ENCODE results near the gene LTBP1. TPM values are rescaled to one million over a fixed set of nuclear protein-coding genes. Genes with fewer than 3 reads are reported as not detected.

The LTBP1 gene
- total RNA-seq, 2 experiments from 2014 or later: 0.37 to 0.50 TPM

GRCh38 chr2:33241072-33241471 lies 294.3 kb downstream of the LTBP1 start:
- Mint-ChIP-seq H3K27me3 (peaks cover 16% of the 10 kb centered on the region), H3K4me1 (no peaks in the 10 kb centered on the region), H3K4me3 (no peak overlapping the region), H3K27ac (no peak overlapping the region), H3K36me3 (no peaks in the 10 kb centered on the region), H3K9me3 (ENCODE audit: low read depth) (no peaks in the 10 kb centered on the region)
- ATAC-seq (no peak), DNase-seq (no peak)
- CTCF ChIA-PET: no interaction called here

DNA sequence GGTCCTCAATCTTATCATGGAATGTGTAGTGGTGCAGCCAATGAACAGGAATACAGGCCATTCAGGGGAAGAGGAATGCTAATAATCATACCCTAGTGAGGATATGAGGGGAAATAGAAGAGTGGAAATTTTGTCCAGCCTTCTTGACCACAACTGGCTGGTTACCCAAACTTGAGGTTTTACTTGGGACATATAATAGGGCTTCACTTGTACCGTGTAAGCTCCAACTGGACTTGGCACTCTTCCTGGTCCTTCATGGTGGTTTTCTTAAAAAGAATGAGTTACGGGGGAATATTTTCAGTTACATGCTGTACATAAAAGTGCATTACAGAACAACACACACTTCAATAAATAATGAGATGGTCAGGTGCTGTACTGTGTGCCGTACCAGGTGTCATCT lies 294.8 kb downstream of the LTBP1 start:
- H3K27ac Mint-ChIP-seq: no peak overlapping the region
- no peaks in the 10 kb centered on the region for H3K9me3 Mint-ChIP-seq (ENCODE audit: low read depth)
- no peaks in the 10 kb centered on the region for H3K4me1 Mint-ChIP-seq
- no peak overlapping the region for H3K4me3 Mint-ChIP-seq
- CTCF ChIA-PET: no interaction called here
- peaks cover 16% of the 10 kb centered on the region for H3K27me3 Mint-ChIP-seq
- DNase-seq (no peak), ATAC-seq (no peak)
- no peaks in the 10 kb centered on the region for H3K36me3 Mint-ChIP-seq

DNA sequence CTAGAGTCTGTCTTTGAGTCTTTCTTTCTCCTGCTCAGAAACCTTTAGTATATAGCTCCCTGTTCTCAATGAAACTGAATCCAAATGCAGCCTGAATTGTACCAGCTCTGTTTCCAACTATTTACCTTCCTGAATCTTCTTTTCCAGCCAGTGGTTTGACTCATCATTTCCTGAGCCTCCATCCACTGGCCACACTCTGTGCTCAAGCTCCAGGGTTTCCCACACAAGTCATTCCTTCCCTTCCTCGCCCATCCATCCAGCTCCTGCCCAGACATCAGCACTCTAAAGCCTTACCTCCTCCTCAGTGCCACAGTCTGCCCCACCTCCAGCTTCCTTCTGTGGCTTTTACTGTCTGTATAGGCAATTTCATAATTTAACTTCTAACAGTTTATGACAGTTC lies 296.1 kb downstream of the LTBP1 start:
- no peak for ATAC-seq
- Mint-ChIP-seq H3K4me3 (no peak overlapping the region), H3K36me3 (no peaks in the 10 kb centered on the region), H3K27me3 (peaks cover 19% of the 10 kb centered on the region), H3K4me1 (no peaks in the 10 kb centered on the region), H3K27ac (no peak overlapping the region), H3K9me3 (ENCODE audit: low read depth) (no peaks in the 10 kb centered on the region)
- no peak for DNase-seq
- CTCF ChIA-PET: no interaction called here

DNA sequence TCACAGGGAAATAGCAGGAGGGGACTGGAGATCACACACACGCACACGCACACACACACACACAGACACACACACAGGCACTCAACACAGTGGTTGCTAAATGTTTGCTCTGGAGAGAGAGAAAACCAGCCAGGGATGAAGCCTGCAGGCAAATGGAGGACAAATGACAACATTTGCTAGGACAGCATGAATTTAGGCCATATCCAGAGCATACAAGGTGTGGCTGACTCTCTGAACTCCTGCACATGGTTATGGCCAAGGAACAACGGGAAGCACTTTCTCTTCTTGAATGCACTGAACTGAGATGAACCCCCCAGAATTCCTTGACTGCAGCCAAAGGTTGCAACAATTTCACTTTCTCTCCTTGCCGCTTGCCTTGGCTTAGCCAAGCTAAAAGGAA lies 299.7 kb downstream of the LTBP1 start:
- Mint-ChIP-seq H3K27ac (no peak overlapping the region), H3K4me3 (no peak overlapping the region), H3K27me3 (peaks cover 22% of the 10 kb centered on the region), H3K9me3 (ENCODE audit: low read depth) (no peaks in the 10 kb centered on the region), H3K4me1 (no peaks in the 10 kb centered on the region), H3K36me3 (no peaks in the 10 kb centered on the region)
- DNase-seq: no peak
- no peak for ATAC-seq
- CTCF ChIA-PET: no interaction called here

GRCh38 chr2:33247365-33247764 lies 300.6 kb downstream of the LTBP1 start:
- CTCF ChIA-PET: no interaction called here
- H3K36me3 Mint-ChIP-seq: no peaks in the 10 kb centered on the region
- ATAC-seq (no peak), DNase-seq (no peak)
- H3K4me1 Mint-ChIP-seq: no peaks in the 10 kb centered on the region
- H3K4me3 Mint-ChIP-seq: no peak overlapping the region
- H3K9me3 Mint-ChIP-seq (ENCODE audit: low read depth): no peaks in the 10 kb centered on the region
- no peak overlapping the region for H3K27ac Mint-ChIP-seq
- H3K27me3 Mint-ChIP-seq: peaks cover 22% of the 10 kb centered on the region

- CTCF ChIA-PET: no interaction called here
Measured at GRCh38 chr2:33250417-33251029, 303.8 kb downstream of the LTBP1 start.

DNA sequence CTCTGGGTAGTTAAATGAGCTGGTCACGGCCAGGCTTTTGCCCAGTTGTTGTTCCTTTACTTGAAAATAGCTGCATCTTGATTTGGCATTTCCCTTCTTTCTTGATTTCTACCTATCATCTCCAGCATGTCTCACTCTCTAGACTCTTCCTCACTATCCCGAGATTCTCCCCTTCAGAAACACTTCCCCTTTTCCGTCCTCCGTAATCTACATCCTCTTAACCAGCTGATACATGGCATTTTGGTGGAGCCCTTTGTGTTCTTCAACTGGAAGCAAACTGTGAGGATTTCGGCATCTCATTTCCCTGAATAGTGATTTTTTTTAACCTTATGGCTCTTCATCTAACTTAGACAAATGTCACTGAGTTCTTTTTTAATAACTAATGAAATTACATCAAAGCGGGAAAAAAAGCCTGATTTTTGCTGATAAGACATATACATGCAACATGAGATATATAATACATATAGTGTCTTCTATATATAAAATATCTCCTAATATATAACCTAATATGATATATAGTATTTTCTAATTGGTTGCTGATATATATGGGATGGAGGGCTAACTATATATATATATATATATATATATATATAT lies 309.5 kb downstream of the LTBP1 start:
- Mint-ChIP-seq H3K36me3 (no peaks in the 10 kb centered on the region), H3K4me1 (no peaks in the 10 kb centered on the region), H3K4me3 (no peak overlapping the region), H3K27ac (no peak overlapping the region), H3K9me3 (ENCODE audit: low read depth) (no peaks in the 10 kb centered on the region), H3K27me3 (peaks cover 32% of the 10 kb centered on the region)
- ATAC-seq (no peak), DNase-seq (no peak)
- CTCF ChIA-PET: no interaction called here

More at GRCh38 chr2:33250417-33251029, 303.8 kb downstream of the LTBP1 start:
- H3K27me3 Mint-ChIP-seq: peaks cover 14% of the 10 kb centered on the region
- no peak overlapping the region for H3K27ac Mint-ChIP-seq
- no peaks in the 10 kb centered on the region for H3K4me1 Mint-ChIP-seq
- H3K9me3 Mint-ChIP-seq (ENCODE audit: low read depth): no peaks in the 10 kb centered on the region
- H3K36me3 Mint-ChIP-seq: no peaks in the 10 kb centered on the region
- no peak for DNase-seq
- ATAC-seq: no peak
- no peak overlapping the region for H3K4me3 Mint-ChIP-seq

DNA sequence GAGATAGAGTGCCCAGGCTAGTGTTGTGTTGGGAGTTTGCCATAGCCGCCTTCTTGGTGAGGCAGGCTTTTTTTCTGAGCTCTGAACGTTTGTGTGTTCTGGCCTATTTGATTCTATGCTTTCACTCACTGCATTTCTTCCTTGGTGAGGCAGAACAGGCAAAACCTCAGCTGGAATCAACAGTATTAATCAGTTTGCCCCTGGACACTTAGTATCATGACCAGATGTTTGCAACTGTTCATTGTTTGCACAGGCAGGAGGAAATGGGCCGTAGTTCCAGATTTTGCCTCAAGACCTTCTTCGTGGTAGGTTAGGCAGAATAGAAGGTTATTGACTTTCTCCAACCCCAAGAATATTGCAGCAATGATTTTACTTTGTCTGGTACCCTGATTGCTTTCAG lies 311.6 kb downstream of the LTBP1 start:
- DNase-seq: no peak
- H3K27ac Mint-ChIP-seq: no peak overlapping the region
- H3K4me1 Mint-ChIP-seq: no peaks in the 10 kb centered on the region
- no peaks in the 10 kb centered on the region for H3K9me3 Mint-ChIP-seq (ENCODE audit: low read depth)
- H3K36me3 Mint-ChIP-seq: no peaks in the 10 kb centered on the region
- CTCF ChIA-PET: no interaction called here
- peaks cover 35% of the 10 kb centered on the region for H3K27me3 Mint-ChIP-seq
- no peak for ATAC-seq
- no peak overlapping the region for H3K4me3 Mint-ChIP-seq

- Mint-ChIP-seq H3K27me3 (peaks cover 32% of the 10 kb centered on the region), H3K36me3 (no peaks in the 10 kb centered on the region), H3K27ac (no peak overlapping the region), H3K4me3 (no peak overlapping the region), H3K4me1 (no peaks in the 10 kb centered on the region), H3K9me3 (ENCODE audit: low read depth) (no peaks in the 10 kb centered on the region)
- ATAC-seq (no peak), DNase-seq (no peak)
- CTCF ChIA-PET: no interaction called here
Measured at GRCh38 chr2:33262097-33262496, 315.3 kb downstream of the LTBP1 start.

DNA sequence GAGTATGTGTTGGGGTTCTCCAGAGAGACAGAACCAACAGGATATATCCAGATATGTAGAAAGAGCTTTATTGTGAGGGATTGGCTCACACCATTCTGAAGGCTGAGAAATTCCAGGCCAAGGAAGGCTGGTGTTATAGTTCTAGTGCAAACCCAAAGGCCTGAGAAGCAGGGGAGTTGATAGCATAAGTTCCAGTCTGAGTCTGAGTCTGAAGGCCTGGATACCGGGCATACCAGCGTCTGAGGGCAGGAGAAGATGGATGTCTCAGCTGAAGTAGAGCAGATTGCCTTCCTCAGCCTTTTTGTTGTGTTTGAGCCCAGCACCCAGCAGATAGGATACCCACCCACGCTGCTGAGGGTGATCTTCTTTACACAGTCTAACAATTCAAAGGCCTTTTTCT lies 318.0 kb downstream of the LTBP1 start:
- Mint-ChIP-seq H3K4me1 (no peaks in the 10 kb centered on the region), H3K4me3 (no peak overlapping the region), H3K27me3 (peaks cover 29% of the 10 kb centered on the region), H3K27ac (no peak overlapping the region), H3K36me3 (peaks cover 1% of the 10 kb centered on the region), H3K9me3 (ENCODE audit: low read depth) (no peaks in the 10 kb centered on the region)
- CTCF ChIA-PET: no interaction called here
- no peak for DNase-seq
- no peak for ATAC-seq

DNA sequence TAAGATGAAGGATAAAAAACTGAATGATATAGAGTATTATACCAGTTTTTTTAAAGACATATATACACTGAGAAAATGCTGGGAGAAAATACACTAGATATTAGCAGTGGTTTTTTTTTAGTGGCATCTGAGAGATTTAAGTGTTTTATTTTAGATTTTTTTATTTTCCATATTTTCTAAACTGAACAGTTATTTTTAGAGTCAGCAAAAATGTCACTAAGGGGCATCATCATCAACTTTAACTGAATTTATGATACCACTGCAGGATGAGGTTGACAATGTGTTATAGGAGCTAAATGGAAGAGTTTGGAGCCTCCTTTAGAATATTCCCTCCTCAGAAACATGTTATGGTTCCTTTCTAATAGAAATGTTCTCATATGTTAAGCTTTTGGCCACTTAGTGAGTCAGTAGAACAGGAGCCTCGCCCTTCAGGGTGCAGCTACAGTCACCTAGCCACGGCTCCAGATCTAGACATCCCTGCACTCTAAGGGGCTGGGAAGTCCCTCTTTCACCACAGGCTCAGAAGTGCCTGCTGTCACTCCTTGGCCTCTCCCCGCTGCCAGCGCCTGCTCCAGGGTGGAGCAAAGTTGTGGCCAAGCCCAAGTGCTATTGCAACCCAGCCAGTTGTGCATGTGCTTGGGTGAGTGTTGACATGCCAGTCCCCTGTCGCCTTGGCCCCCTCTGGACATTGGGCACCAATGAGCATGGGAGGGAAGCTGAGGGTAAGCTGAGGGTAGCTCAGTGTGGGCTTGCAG lies 319.0 kb downstream of the LTBP1 start:
- H3K27ac Mint-ChIP-seq: no peak overlapping the region
- H3K36me3 Mint-ChIP-seq: peaks cover 1% of the 10 kb centered on the region
- no peaks in the 10 kb centered on the region for H3K4me1 Mint-ChIP-seq
- H3K27me3 Mint-ChIP-seq: peaks cover 27% of the 10 kb centered on the region
- CTCF ChIA-PET: no interaction called here
- ATAC-seq (no peak), DNase-seq (no peak)
- no peaks in the 10 kb centered on the region for H3K9me3 Mint-ChIP-seq (ENCODE audit: low read depth)
- H3K4me3 Mint-ChIP-seq: no peak overlapping the region

- Mint-ChIP-seq H3K4me3 (no peak overlapping the region), H3K36me3 (peaks cover 1% of the 10 kb centered on the region), H3K27me3 (peaks cover 24% of the 10 kb centered on the region), H3K9me3 (ENCODE audit: low read depth) (no peaks in the 10 kb centered on the region), H3K4me1 (peaks cover 5% of the 10 kb centered on the region), H3K27ac (no peak overlapping the region)
- CTCF ChIA-PET: interaction anchor here (1.5 kb wide), 1 partner anchor 106 kb away, joined by 4 read pairs; no protein-coding TSS in a partner anchor
- ATAC-seq: no peak
- DNase-seq: no peak
Measured at GRCh38 chr2:33266467-33266866, 319.7 kb downstream of the LTBP1 start.

DNA sequence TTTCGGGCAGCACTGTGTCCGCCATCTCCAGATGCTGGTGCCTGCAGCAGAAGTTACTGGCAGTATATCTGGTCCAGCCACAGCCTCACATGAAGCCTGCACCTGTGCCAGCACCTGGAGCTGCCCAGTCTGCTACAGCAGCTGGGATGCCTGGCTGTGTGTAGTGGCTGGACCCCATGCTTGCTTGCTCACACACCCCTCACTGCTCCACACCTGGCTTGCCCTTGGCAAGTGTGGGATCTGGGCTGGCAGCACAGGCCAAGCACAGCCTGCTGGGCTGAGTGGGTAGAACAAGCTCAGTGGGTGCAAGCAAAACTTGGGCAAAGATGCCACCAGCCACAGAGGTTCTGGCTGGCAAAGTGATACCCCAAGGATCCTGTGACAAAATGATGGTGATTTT lies 320.3 kb downstream of the LTBP1 start:
- no peak overlapping the region for H3K27ac Mint-ChIP-seq
- CTCF ChIA-PET: interaction anchor here (1.5 kb wide), 1 partner anchor 105 kb away, joined by 4 read pairs; no protein-coding TSS in a partner anchor
- no peaks in the 10 kb centered on the region for H3K9me3 Mint-ChIP-seq (ENCODE audit: low read depth)
- H3K4me3 Mint-ChIP-seq: no peak overlapping the region
- peaks cover 11% of the 10 kb centered on the region for H3K4me1 Mint-ChIP-seq
- DNase-seq: no peak
- ATAC-seq: no peak
- H3K27me3 Mint-ChIP-seq: peaks cover 22% of the 10 kb centered on the region
- peaks cover 1% of the 10 kb centered on the region for H3K36me3 Mint-ChIP-seq

GRCh38 chr2:33267756-33268155 lies 321.0 kb downstream of the LTBP1 start:
- ATAC-seq (no peak), DNase-seq (no peak)
- Mint-ChIP-seq H3K27me3 (peaks cover 25% of the 10 kb centered on the region), H3K4me1 (peaks cover 18% of the 10 kb centered on the region), H3K36me3 (peaks cover 1% of the 10 kb centered on the region), H3K4me3 (no peak overlapping the region), H3K27ac (no peak overlapping the region), H3K9me3 (ENCODE audit: low read depth) (no peaks in the 10 kb centered on the region)
- CTCF ChIA-PET: interaction anchor here (1.5 kb wide), 1 partner anchor 105 kb away, joined by 4 read pairs; no protein-coding TSS in a partner anchor
